Endothelial cell of umbilical vein (primary cell): ENCODE results near the gene ETF1. TPM values are rescaled to one million over a fixed set of nuclear protein-coding genes. Genes with fewer than 3 reads are reported as not detected.
A peak's percentile ranks its signal among the peaks of the same experiment; 100 is the strongest.

Experiments used
- BruUV-seq: library from RNA; stranded (reverse); fragments of 400-500 nt; replicated peaks from 2 replicates; lab custom pipeline; 2021; lab: Mats Ljungman, UMichigan
- CTCF ChIA-PET: fragments of 300-600, 350-600 bp; sonication (Branson Sonifier 250); formaldehyde crosslinking; loops from one replicate; lab custom pipeline; 2021; ENCODE audit warnings: antibody characterized with exemption, inconsistent platforms; lab: Charles Lee
- POLR2A ChIA-PET: fragments of 300-600, 350-600 bp; sonication (Branson Sonifier 250); formaldehyde crosslinking; loops from one replicate; lab custom pipeline; 2021; ENCODE audit warnings: antibody characterized with exemption, inconsistent platforms; lab: Charles Lee
- DNase-seq: peaks from one replicate; pipeline ENCODE4 v3.0.0-alpha.2; 2011; ENCODE audit warnings: low read depth, low spot score
- FAIRE-seq: peaks from 2 replicates; lab custom pipeline; 2011; peaks lifted over from hg19 to GRCh38; lab: Jason Lieb, UNC
- H2AFZ ChIP-seq: 2 replicates; pipeline ENCODE4 v1.6.0; 2012; ENCODE audit warnings: low read depth, low read length, control low read depth, inconsistent platforms
- H3K27ac ChIP-seq: 2 replicates; pipeline ENCODE4 v1.5.1; 2011; ENCODE audit warnings: low read depth, mild to moderate bottlenecking, control low read depth, low read length, moderate library complexity; ENCODE audit not compliant: insufficient read depth
- H3K27me3 ChIP-seq, 2 experiments: 2 replicates each; pipeline versions ENCODE4 v1.6.0 to v1.6.1; 2011; ENCODE audit warnings: low read length in 2 of 2, mixed read lengths in 1 of 2; ENCODE audit not compliant: control insufficient read depth in 2 of 2, insufficient read depth in 2 of 2
- H3K36me3 ChIP-seq, 2 experiments: 2 replicates in 1 of 2; 3 replicates in 1 of 2; pipeline ENCODE4 v1.5.1; 2011; ENCODE audit warnings: low read length in 2 of 2, mild to moderate bottlenecking in 1 of 2, moderate library complexity in 1 of 2; ENCODE audit not compliant: control insufficient read depth in 2 of 2, insufficient read depth in 2 of 2; ENCODE audit errors: extremely low read depth in 1 of 2
- H3K4me1 ChIP-seq: 3 replicates; pipeline ENCODE4 v1.5.1; 2011; ENCODE audit warnings: mild to moderate bottlenecking, low read length; ENCODE audit not compliant: control insufficient read depth, insufficient read depth; ENCODE audit errors: extremely low read depth
- H3K4me2 ChIP-seq: 2 replicates; pipeline ENCODE4 v1.6.1; 2011; ENCODE audit warnings: low read length, control low read depth, mixed read lengths; ENCODE audit not compliant: insufficient read depth
- H3K4me3 ChIP-seq, 3 experiments: fragments of 200-600 bp in 1 of 3; sonication (generic), shearing (Covaris generic) in 1 of 3; replicated peaks in 1 of 3; 2 replicates each; pipeline ENCODE4 v1.5.1; 2011 to 2016; ENCODE audit warnings: control low read depth in 3 of 3, low read length in 3 of 3, mild to moderate bottlenecking in 2 of 3, inconsistent platforms in 1 of 3, low read depth in 1 of 3, moderate library complexity in 1 of 3; ENCODE audit not compliant: insufficient read depth in 1 of 3
- H3K79me2 ChIP-seq: 2 replicates; pipeline ENCODE4 v1.6.0; 2012; ENCODE audit warnings: low read length, inconsistent platforms; ENCODE audit not compliant: control insufficient read depth, insufficient read depth
- H3K9ac ChIP-seq: replicated peaks from 2 replicates; pipeline ENCODE3; 2011; ENCODE audit warnings: low read length, control low read depth; ENCODE audit not compliant: insufficient read depth; ENCODE audit errors: extremely low read depth
- H3K9me1 ChIP-seq: replicated peaks from 3 replicates; pipeline ENCODE4 v1.6.0; 2011; ENCODE audit warnings: mild to moderate bottlenecking, low read length; ENCODE audit not compliant: control insufficient read depth, insufficient read depth; ENCODE audit errors: extremely low read depth
- H3K9me3 ChIP-seq: replicated peaks from 2 replicates; pipeline ENCODE4 v1.5.1; 2012; ENCODE audit warnings: low read length, inconsistent platforms; ENCODE audit not compliant: control insufficient read depth, insufficient read depth
- H4K20me1 ChIP-seq: replicated peaks from 2 replicates; pipeline ENCODE3; 2011; ENCODE audit warnings: mild to moderate bottlenecking, low read length; ENCODE audit not compliant: control insufficient read depth, insufficient read depth; ENCODE audit errors: extremely low read depth
- EZH2 ChIP-seq: IDR thresholded peaks from 2 replicates; pipeline ENCODE4 v1.6.1; 2012; ENCODE audit warnings: borderline replicate concordance, low read depth, mild to moderate bottlenecking, moderate library complexity, low read length, inconsistent platforms; ENCODE audit not compliant: severe bottlenecking
- FOS ChIP-seq: IDR thresholded peaks from 2 replicates; pipeline ENCODE4 v1.6.1; 2011; ENCODE audit warnings: mild to moderate bottlenecking, low read length, moderate library complexity, borderline replicate concordance; ENCODE audit not compliant: insufficient read depth
- GATA2 ChIP-seq: IDR thresholded peaks from 2 replicates; pipeline ENCODE4 v1.7.0; 2011; ENCODE audit warnings: low read depth, mild to moderate bottlenecking, moderate library complexity, mixed read lengths, low read length; ENCODE audit not compliant: insufficient read length, insufficient read depth
- JUN ChIP-seq: IDR thresholded peaks from 2 replicates; pipeline ENCODE4 v1.6.1; 2011; ENCODE audit warnings: borderline replicate concordance, low read depth; ENCODE audit not compliant: insufficient read length, insufficient read depth
- MYC ChIP-seq: IDR thresholded peaks from one replicate; pipeline ENCODE4 v1.6.1; 2011; ENCODE audit warnings: mild to moderate bottlenecking, low read depth, low read length
- POLR2A ChIP-seq: IDR thresholded peaks from 2 replicates; pipeline ENCODE4 v1.6.1; 2012; ENCODE audit warnings: low read depth, mild to moderate bottlenecking, control low read depth, low read length
- POLR2AphosphoS5 ChIP-seq: IDR thresholded peaks from 2 replicates; pipeline ENCODE4 v1.6.1; 2012; ENCODE audit warnings: low read depth, mild to moderate bottlenecking, control low read depth, low read length, moderate library complexity; ENCODE audit not compliant: insufficient read depth
- dilution Hi-C: fragments of 300-500 bp; cut with MboI; formaldehyde crosslinking; loops from one replicate; pipeline ENCODE4 v1.15.0; 2019; ENCODE audit warnings: low sequenced_read_pairs; ENCODE audit not compliant: extremely low pct_ligation_motif_present
- intact Hi-C: fragments of 100-400 bp; cut with micrococcal nuclease; formaldehyde crosslinking; loops from one replicate; pipeline ENCODE4 v1.10.0; 2022
- polyA plus RNA-seq, 4 experiments: library from polyadenylated mRNA; depleted of rRNA in 3 of 4; stranded (reverse) in 3 of 4; unstranded in 1 of 4; fragments of >200 nt; gene quantifications; 2 replicates each; pipeline versions ENCODE4 v1.2.1 to v1.2.3, GENCODE V29; 2011 to 2012; ENCODE audit warnings: missing spikeins in 1 of 4
- small RNA-seq: library from RNA; depleted of rRNA; stranded (forward); fragments of <200 nt; gene quantifications from one replicate; pipeline ENCODE3, GENCODE V24; 2012; ENCODE audit warnings: low replicate concordance, low read depth; ENCODE audit not compliant: insufficient read depth, insufficient read length
- total RNA-seq: library from RNA; stranded (reverse); gene quantifications from 2 replicates; pipeline ENCODE4 v1.2.3, GENCODE V29; 2021
- TF ChIP-seq, protein P1 (sequence below), 2 donors: IDR thresholded peaks; 1 replicate in 1 of 2; 2 replicates in 1 of 2; pipeline ENCODE4 v1.5.1; 2011; ENCODE audit warnings: low read length in 2 of 2, mild to moderate bottlenecking in 2 of 2, moderate library complexity in 2 of 2, control low read depth in 1 of 2, inconsistent platforms in 1 of 2, low read depth in 1 of 2; ENCODE audit not compliant: insufficient read depth in 1 of 2; ENCODE audit errors: extremely low read depth in 1 of 2
- TF ChIP-seq, protein P2 (sequence below): IDR thresholded peaks from 2 replicates; pipeline ENCODE4 v1.6.1; 2011; ENCODE audit not compliant: insufficient read depth, insufficient read length

ETF1 gene
- total and polyA plus RNA-seq, 2 donors (not counting 3 experiments of a cell fraction or from before 2014, with no cell fraction given) = 32.9 to 114 TPM

DNA sequence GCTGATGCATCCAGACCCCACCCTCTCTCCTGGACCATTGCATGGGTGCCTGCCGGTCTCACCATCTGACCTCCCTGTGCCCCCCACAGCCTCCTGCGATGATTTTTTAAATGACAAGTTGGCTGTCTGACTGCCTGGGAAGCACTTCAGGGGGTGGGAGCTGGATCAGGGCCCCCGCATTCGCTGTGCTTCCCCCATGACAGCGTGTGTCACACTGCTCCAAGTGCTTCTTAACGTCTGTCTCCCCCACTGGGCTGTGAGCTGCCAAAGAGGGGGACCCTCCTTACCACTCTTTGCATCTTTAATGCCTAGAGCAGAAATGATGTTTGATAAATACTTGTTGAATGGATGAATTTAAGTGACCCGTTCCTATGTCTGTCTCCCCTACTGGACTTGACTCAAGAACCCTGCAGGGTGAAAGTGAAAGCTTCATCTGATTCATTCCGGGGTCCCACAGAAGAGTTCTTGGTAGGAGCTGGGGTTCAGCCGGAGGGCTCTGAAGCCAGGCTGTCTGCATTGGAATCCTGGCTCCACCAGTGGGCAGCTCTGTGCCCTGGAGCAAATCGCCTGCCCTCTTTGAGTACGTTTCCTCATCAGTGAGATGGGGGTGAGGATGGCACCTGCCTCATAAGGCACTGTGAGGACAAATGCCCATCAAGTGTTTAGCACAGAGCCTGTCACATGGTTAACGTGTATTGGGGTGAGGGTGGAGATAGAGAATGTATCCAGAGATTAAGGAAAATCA is 85.3 kb downstream of the ETF1 start:
- Histone ChIP-seq H3K27me3 (no peaks in the 10 kb centered on the region), H3K9me3 (no peaks in the 10 kb centered on the region), H3K9me1 (no peaks in the 10 kb centered on the region), H2AFZ (peak overlapping the region; percentile 85), H3K27ac (no peak overlapping the region), H3K36me3 (no peaks in the 10 kb centered on the region), H3K4me2 (no peak overlapping the region), H4K20me1 (no peaks in the 10 kb centered on the region), H3K79me2 (no peaks in the 10 kb centered on the region), H3K4me1 (peaks cover 7% of the 10 kb centered on the region), H3K9ac (no peak overlapping the region), H3K4me3 (no peak overlapping the region)
- intact Hi-C loops = no loop called here
- DNase-seq (peak; percentile 1), FAIRE-seq (no peak)
- no TSS peak for BruUV-seq
- dilution Hi-C loops = no loop called here
- POLR2A ChIA-PET = no interaction called here
- no peak for TF ChIP-seq FOS
- TF ChIP-seq GATA2 = no peak
- TF ChIP-seq EZH2 = no peak
- TF ChIP-seq MYC = no peak
- TF ChIP-seq, protein P1, sequence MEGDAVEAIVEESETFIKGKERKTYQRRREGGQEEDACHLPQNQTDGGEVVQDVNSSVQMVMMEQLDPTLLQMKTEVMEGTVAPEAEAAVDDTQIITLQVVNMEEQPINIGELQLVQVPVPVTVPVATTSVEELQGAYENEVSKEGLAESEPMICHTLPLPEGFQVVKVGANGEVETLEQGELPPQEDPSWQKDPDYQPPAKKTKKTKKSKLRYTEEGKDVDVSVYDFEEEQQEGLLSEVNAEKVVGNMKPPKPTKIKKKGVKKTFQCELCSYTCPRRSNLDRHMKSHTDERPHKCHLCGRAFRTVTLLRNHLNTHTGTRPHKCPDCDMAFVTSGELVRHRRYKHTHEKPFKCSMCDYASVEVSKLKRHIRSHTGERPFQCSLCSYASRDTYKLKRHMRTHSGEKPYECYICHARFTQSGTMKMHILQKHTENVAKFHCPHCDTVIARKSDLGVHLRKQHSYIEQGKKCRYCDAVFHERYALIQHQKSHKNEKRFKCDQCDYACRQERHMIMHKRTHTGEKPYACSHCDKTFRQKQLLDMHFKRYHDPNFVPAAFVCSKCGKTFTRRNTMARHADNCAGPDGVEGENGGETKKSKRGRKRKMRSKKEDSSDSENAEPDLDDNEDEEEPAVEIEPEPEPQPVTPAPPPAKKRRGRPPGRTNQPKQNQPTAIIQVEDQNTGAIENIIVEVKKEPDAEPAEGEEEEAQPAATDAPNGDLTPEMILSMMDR (IDR thresholded peaks at IDR 0.05; ENCODE audit: extremely low read depth in 1 of 2, insufficient read depth in 1 of 2, low read depth in 1 of 2, low read length in 2 of 2) = no peak
- TF ChIP-seq POLR2A = no peak
- TF ChIP-seq JUN = no peak
- TF ChIP-seq, protein P2, sequence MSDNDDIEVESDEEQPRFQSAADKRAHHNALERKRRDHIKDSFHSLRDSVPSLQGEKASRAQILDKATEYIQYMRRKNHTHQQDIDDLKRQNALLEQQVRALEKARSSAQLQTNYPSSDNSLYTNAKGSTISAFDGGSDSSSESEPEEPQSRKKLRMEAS = no peak
- no peak for TF ChIP-seq POLR2AphosphoS5
- CTCF ChIA-PET = interaction anchor here (0.9 to 6.1 kb wide), 6 partner anchors 8 to 46 kb away, joined by 3 to 59 read pairs (median 4); no protein-coding TSS in a partner anchor

Small RNA genes within 50 kb of the gene (small RNA-seq; reads per million reads assigned to genes)
- gene RF00154 (4.8 reads per million, percentile 36 among the genes with 10 or more reads in this experiment), gene SNORD63 (771 reads per million, percentile 100 among the genes with 10 or more reads in this experiment)

Other genes starting within 250 kb of the ETF1 start
- 13.3 and 13.6 TPM in 2 replicates for gene CDC25C, start 211.4 kb downstream of the ETF1 start, total RNA-seq
- gene CDC25C, start 211.4 kb downstream of the ETF1 start, polyA plus RNA-seq = 5.5 and 8.1 TPM in 2 replicates
- 34.2 and 37.4 TPM in 2 replicates for gene FAM53C, start 205.0 kb downstream of the ETF1 start, total RNA-seq
- 37.9 and 41.4 TPM in 2 replicates for gene FAM53C, start 205.0 kb downstream of the ETF1 start, polyA plus RNA-seq
- 52.6 and 55.7 TPM in 2 replicates for gene KDM3B, start 190.6 kb downstream of the ETF1 start, total RNA-seq
- gene KDM3B, start 190.6 kb downstream of the ETF1 start, polyA plus RNA-seq = 15.8 and 19.0 TPM in 2 replicates
- 4.0 and 4.4 TPM in 2 replicates for gene REEP2, start 104.2 kb downstream of the ETF1 start, total RNA-seq
- 4.8 and 5.3 TPM in 2 replicates for gene REEP2, start 104.2 kb downstream of the ETF1 start, polyA plus RNA-seq
- 5.5 and 12.7 TPM in 2 replicates for gene EGR1, start 77.8 kb downstream of the ETF1 start, total RNA-seq
- 6.5 and 7.2 TPM in 2 replicates for gene EGR1, start 77.8 kb downstream of the ETF1 start, polyA plus RNA-seq
- 180 and 192 TPM in 2 replicates for gene HSPA9, start 32.2 kb upstream of the ETF1 start, total RNA-seq
- 62.7 and 99.6 TPM in 2 replicates for gene HSPA9, start 32.2 kb upstream of the ETF1 start, polyA plus RNA-seq
- gene CTNNA1, start 210.2 kb upstream of the ETF1 start, total RNA-seq = 394 and 420 TPM in 2 replicates
- gene CTNNA1, start 210.2 kb upstream of the ETF1 start, polyA plus RNA-seq = 108 and 156 TPM in 2 replicates